Brain pericyte (primary cell): ENCODE results near the gene AP1S1.
"Not testable (repeated sequence)": the region's sequence is repeated elsewhere in the genome, so short reads cannot be mapped to it uniquely, and the experiment has no call there.

Experiments used
- DNase-seq: peaks from one replicate; pipeline ENCODE4 v3.0.0-alpha.2; 2012; ENCODE audit warnings: low read depth, low spot score

AP1S1 gene

DNA sequence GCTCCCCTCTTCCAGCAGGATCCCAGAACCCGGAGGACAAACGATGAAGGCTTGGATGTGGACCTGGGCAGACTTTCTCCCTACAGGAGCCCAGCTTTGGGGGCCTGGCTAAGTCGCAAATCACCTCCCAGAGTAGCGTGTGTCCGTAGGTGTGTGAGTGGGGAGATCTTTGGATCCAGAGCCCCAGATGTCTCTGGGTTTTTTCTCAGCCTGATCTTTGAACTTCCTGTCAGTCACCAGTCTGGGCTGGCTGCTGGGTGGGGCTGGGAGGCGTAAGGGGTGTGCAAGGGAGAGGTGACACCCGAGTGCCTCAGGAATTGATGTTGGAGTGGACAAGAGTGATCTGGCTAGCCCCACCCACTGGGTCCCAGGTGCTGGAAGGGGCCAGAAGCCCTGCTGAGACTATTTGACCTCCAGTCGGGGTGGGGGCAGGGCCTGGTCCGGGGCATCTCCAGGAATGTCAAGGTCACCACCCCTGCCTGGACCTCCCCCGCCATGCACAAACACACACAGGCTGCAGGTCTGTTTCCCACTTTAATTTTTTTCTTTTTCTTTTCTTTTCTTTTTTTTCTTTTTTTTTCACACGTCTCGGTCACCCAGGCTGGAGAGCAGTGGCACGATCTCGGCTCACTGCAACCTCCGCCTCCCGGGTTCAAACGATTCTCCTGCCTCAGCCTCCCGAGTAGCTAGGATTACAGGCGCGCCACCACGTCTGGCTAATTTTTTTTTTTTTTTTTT lies 46.8 kb downstream of the AP1S1 start, which contains the start of gene MOGAT3:
Gene MOGAT3 (minus strand): TSS at position 175 of the 738 bp plus-strand sequence. CDS start 182 bp downstream, outside the sequence.
- DNase-seq, result no peak

- DNase-seq, result no peak
Measured at GRCh38 chr7:101201695-101202602, 47.7 kb downstream of the AP1S1 start.

DNA sequence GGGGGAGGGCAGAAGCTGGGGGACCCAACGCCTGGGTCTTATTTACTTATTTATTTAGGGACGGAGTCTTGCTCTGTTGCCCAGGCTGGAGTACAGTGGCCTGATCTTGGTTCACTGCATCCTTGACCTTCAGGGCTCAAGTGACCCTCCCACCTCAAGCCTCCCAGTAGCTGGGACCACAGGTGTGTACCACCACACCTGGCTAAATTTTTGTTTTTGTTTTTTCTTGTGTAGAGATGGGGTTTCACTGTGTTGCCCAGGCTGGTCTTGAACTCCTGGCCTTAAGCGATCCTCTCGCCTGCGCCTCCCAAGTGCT lies 48.3 kb downstream of the AP1S1 start:
- DNase-seq, result no peak

DNA sequence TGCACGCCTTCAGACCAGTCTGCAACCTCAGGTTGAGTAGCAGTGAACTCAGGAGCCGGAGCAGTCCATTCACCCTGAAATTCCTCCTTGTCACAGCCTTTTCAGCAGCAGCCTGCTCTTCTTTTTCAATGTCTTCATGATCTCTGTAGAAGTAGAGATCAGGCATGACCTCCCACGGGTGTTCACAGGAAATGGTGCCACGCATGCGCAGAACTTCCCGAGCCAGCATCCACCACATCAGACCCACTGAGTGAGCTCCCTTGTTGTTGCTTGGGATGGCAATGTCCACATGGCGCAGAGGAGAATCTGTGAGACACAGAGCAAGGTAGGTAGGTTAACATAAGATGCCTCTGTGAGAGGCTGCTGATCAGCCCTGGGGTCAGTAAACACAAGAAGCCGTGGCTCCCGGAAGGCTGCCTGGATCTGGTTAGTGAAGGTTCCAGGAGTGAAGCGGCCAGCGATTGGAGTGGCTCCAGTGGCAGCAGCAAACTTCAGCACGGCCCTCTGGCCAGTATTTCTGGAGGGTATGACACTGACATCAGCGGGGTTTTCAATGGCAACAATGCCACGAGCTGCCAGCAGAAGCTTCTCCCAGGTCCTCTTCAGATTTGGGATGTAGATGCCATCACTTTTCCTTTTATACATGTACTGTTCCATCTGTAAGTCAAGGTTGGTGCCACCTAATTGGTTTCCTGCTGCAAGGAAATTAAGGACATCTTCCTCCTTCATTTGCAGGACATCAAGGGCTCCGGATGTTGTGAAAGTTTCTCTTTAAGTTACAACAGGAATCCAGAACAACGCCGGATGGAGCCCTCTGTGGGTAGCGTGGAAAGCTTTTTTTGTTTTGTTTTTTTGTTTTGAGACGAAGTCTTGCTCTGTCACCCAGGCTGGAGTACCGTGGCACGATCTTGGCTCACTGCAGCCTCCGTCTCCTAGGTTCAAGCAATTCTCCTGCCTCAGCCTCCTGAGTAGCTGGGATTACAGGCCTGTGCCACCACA lies 49.8 kb downstream of the AP1S1 start:
- not testable (repeated sequence) for DNase-seq

- no peak for DNase-seq
Measured at GRCh38 chr7:101205901-101206664, 51.8 kb downstream of the AP1S1 start.

- DNase-seq, result no peak
Measured at GRCh38 chr7:101206665-101207042, 52.4 kb downstream of the AP1S1 start.

DNA sequence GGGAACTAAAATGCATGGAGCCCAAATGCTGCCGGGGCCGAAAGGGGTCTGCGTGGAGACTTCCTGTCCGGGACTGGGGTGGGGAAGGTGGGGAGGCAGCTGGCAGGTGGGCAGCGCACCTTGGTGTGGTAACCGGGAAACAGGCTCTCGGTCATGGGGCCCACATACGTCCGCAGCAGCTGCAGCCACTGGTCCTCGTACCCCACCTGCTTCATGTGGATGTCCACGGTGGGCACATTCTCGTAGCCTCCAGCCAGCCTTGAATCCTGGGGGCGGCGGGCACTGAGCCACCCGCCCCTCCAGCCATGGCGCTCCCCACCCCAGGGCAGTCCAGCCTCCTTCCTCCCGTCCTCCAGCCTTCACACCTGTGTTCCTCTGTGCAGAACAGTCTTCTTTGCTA lies 53.2 kb downstream of the AP1S1 start:
- DNase-seq, result no peak

DNA sequence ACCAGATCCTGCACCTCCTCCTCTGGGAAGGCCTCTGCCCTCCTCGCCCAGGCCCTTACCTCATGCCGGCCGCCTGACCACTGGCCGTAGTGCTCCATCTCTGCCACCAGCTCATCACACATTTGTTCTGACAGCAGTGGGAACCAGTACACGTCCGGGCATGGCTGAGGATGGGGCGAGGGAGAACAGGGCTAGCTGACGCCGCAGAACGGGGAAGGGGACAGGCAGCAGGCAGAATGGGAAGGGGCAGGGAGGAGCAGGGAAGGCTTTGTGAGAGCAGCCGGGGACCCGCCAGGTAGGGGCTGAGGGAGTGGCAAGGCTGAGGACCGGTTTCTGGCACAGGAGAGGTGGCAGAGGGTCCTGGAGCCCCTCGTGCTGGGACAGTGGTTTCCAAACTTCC lies 54.5 kb downstream of the AP1S1 start:
- DNase-seq, result no peak

DNA sequence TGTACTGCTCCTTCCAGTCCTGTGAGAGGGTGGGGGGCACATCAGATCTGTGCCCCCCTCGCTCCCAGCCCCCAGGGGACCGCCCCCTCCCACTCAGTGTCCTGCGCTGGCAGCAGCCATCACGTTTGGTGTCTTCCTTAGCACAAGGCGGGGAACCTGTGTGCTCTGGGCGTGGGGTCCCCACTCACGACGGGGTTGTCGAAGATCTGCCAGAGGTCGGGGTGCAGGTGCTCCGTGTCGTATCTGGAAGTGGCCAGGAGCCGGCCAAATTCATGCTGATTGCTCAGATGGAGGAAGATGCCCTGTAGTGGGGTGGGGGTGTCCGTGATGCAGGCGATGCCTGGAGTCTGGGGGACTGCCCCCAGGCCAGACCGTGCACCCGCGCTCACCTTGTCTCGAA lies 55.9 kb downstream of the AP1S1 start:
- no peak for DNase-seq
